ENCODE results near the gene ZSWIM6.

ZSWIM6 gene

GRCh38 chr5:61289669-61290306, 42.3 kb upstream of the ZSWIM6 start:
- DNase-seq (ENCODE audit: low spot score): no peak
- no peak for TF ChIP-seq CTCF (IDR thresholded peaks at IDR 0.05; ENCODE audit: extremely low read depth, missing control alignments)

GRCh38 chr5:61290791-61291210, 41.3 kb upstream of the ZSWIM6 start:
- no peak for TF ChIP-seq CTCF (IDR thresholded peaks at IDR 0.05; ENCODE audit: extremely low read depth, missing control alignments)
- no peak for DNase-seq (ENCODE audit: low spot score)

GRCh38 chr5:61292062-61292657, 39.9 kb upstream of the ZSWIM6 start:
- no peak for DNase-seq (ENCODE audit: low spot score)
- no peak for TF ChIP-seq CTCF (IDR thresholded peaks at IDR 0.05; ENCODE audit: extremely low read depth, missing control alignments)

- DNase-seq (ENCODE audit: low spot score): no peak
- no peak for TF ChIP-seq CTCF (IDR thresholded peaks at IDR 0.05; ENCODE audit: extremely low read depth, missing control alignments)
Measured at GRCh38 chr5:61293071-61293470, 39.0 kb upstream of the ZSWIM6 start.

- no peak for DNase-seq (ENCODE audit: low spot score)
- no peak for TF ChIP-seq CTCF (IDR thresholded peaks at IDR 0.05; ENCODE audit: extremely low read depth, missing control alignments)
Measured at GRCh38 chr5:61293873-61294272, 38.2 kb upstream of the ZSWIM6 start.

GRCh38 chr5:61295365-61295764, 36.7 kb upstream of the ZSWIM6 start:
- TF ChIP-seq CTCF (IDR thresholded peaks at IDR 0.05; ENCODE audit: extremely low read depth, missing control alignments): no peak
- DNase-seq (ENCODE audit: low spot score): no peak

GRCh38 chr5:61298066-61298465, 34.0 kb upstream of the ZSWIM6 start:
- DNase-seq (ENCODE audit: low spot score): no peak
- no peak for TF ChIP-seq CTCF (IDR thresholded peaks at IDR 0.05; ENCODE audit: extremely low read depth, missing control alignments)
